Mesendoderm (in vitro differentiated cells): ENCODE measurements around the gene COPS7A. TPM values are rescaled to one million over a fixed set of nuclear protein-coding genes. Genes with fewer than 3 reads are reported as not detected.

Experiments used
- DNase-seq: peaks from one replicate; pipeline ENCODE4 v3.0.0; 2013
- H2AK5ac ChIP-seq: 2 replicates; pipeline ENCODE4 v1.6.1; 2013; ENCODE audit warnings: low read length, inconsistent platforms
- H2BK120ac ChIP-seq: 2 replicates; pipeline ENCODE4 v1.6.1; 2013; ENCODE audit warnings: low read depth, mild to moderate bottlenecking, low read length, moderate library complexity, mixed read lengths
- H2BK15ac ChIP-seq: replicated peaks from 2 replicates; pipeline ENCODE4 v1.6.1; 2013; ENCODE audit warnings: low read depth, mild to moderate bottlenecking, moderate library complexity
- H2BK5ac ChIP-seq: 2 replicates; pipeline ENCODE4 v1.6.1; 2013; ENCODE audit warnings: low read length, inconsistent platforms
- H3K18ac ChIP-seq: 2 replicates; pipeline ENCODE4 v1.6.1; 2013; ENCODE audit warnings: mild to moderate bottlenecking, low read length, mixed read lengths
- H3K23ac ChIP-seq: one replicate; pipeline ENCODE4 v1.6.1; 2013; ENCODE audit warnings: low read length
- H3K27ac ChIP-seq: 2 replicates; pipeline ENCODE4 v1.5.1; 2013; ENCODE audit warnings: low read depth, mild to moderate bottlenecking, inconsistent platforms, low read length, moderate library complexity
- H3K27me3 ChIP-seq: 2 replicates; pipeline ENCODE4 v1.6.1; 2013; ENCODE audit warnings: low read length, control low read depth, mild to moderate bottlenecking, inconsistent platforms; ENCODE audit not compliant: insufficient read depth, poor library complexity
- H3K36me3 ChIP-seq: 2 replicates; pipeline ENCODE4 v1.6.1; 2013; ENCODE audit warnings: low read length, inconsistent platforms; ENCODE audit not compliant: control insufficient read depth, insufficient read depth
- H3K4ac ChIP-seq: one replicate; pipeline ENCODE4 v1.6.1; 2013; ENCODE audit warnings: low read depth, mild to moderate bottlenecking, low read length, moderate library complexity
- H3K4me1 ChIP-seq: 2 replicates; pipeline ENCODE4 v1.6.1; 2013; ENCODE audit warnings: low read depth, low read length, inconsistent platforms; ENCODE audit not compliant: control insufficient read depth
- H3K4me2 ChIP-seq: 2 replicates; pipeline ENCODE4 v1.6.1; 2013; ENCODE audit warnings: low read length
- H3K4me3 ChIP-seq: 2 replicates; pipeline ENCODE4 v1.5.1; 2013; ENCODE audit warnings: mild to moderate bottlenecking, low read length
- H3K56ac ChIP-seq: one replicate; pipeline ENCODE4 v1.6.1; 2013; ENCODE audit warnings: low read length
- H3K79me1 ChIP-seq: 2 replicates; pipeline ENCODE4 v1.6.1; 2013; ENCODE audit warnings: low read length, inconsistent platforms
- H3K79me2 ChIP-seq: 2 replicates; pipeline ENCODE4 v1.6.1; 2013; ENCODE audit warnings: mild to moderate bottlenecking, low read length; ENCODE audit not compliant: control insufficient read depth, insufficient read depth
- H3K9ac ChIP-seq: 2 replicates; pipeline ENCODE4 v1.6.1; 2013; ENCODE audit warnings: low read length, inconsistent platforms
- H4K5ac ChIP-seq: one replicate; pipeline ENCODE4 v1.6.1; 2013; ENCODE audit warnings: low read length
- H4K8ac ChIP-seq: one replicate; pipeline ENCODE4 v1.6.1; 2013; ENCODE audit warnings: low read depth, mild to moderate bottlenecking, control low read depth, low read length, moderate library complexity
- WGBS: extraction: QIAGEN DNeasy Blood & Tissue Kit; methylation state at CpG from one replicate; pipeline ENCODE4 v1.1.7; 2013; ENCODE audit warnings: low lambda C conversion rate, missing lambda C conversion rate; ENCODE audit not compliant: insufficient coverage; ENCODE audit errors: extremely low coverage; 5-methylcytosine and 5-hydroxymethylcytosine counted together
- polyA plus RNA-seq, 2 experiments: library from polyadenylated mRNA; stranded (reverse); fragments of 200-250 nt; gene quantifications; one replicate each; pipeline ENCODE4 v1.2.3, GENCODE V29; 2013

The COPS7A gene, protein sequence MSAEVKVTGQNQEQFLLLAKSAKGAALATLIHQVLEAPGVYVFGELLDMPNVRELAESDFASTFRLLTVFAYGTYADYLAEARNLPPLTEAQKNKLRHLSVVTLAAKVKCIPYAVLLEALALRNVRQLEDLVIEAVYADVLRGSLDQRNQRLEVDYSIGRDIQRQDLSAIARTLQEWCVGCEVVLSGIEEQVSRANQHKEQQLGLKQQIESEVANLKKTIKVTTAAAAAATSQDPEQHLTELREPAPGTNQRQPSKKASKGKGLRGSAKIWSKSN
- polyA plus RNA-seq (2013, experiment 1 of 2): 34.9 TPM
- 35.6 TPM for polyA plus RNA-seq (2013, experiment 2 of 2)

GRCh38 chr12:6723607-6724408 is at the start of gene COPS7A:
Gene COPS7A, plus strand, starts transcription at chr12:6724046. Its CDS starts 611 bp downstream, at chr12:6724657.
- peak within 1 kb of the TSS; percentile 97 for H3K56ac ChIP-seq
- H4K8ac ChIP-seq: no peak within 1 kb of the TSS
- no peak within 1 kb of the TSS for H3K23ac ChIP-seq
- peaks cover 2% of the 10 kb centered on the region for H3K4me1 ChIP-seq
- H3K36me3 ChIP-seq: no peaks in the 10 kb centered on the region
- peak within 1 kb of the TSS; percentile 97 for H3K4me2 ChIP-seq
- WGBS: no CpG with 5 or more reads among the region's 49 CpGs
- peak within 1 kb of the TSS; percentile 93 for H3K9ac ChIP-seq
- H3K18ac ChIP-seq: peak within 1 kb of the TSS; percentile 94
- peak; percentile 100 for DNase-seq
- no peaks in the 10 kb centered on the region for H3K79me2 ChIP-seq
- peak within 1 kb of the TSS; percentile 35 for H2BK120ac ChIP-seq
- no peak within 1 kb of the TSS for H2BK15ac ChIP-seq
- H2AK5ac ChIP-seq: no peak within 1 kb of the TSS
- peak within 1 kb of the TSS; percentile 53 for H3K4me3 ChIP-seq
- H3K4ac ChIP-seq: no peak within 1 kb of the TSS
- H3K27ac ChIP-seq: peak within 1 kb of the TSS; percentile 28
- peaks cover 2% of the 10 kb centered on the region for H3K79me1 ChIP-seq
- H4K5ac ChIP-seq: peak within 1 kb of the TSS; percentile 95
- H2BK5ac ChIP-seq: no peak within 1 kb of the TSS
- no peaks in the 10 kb centered on the region for H3K27me3 ChIP-seq

DNA sequence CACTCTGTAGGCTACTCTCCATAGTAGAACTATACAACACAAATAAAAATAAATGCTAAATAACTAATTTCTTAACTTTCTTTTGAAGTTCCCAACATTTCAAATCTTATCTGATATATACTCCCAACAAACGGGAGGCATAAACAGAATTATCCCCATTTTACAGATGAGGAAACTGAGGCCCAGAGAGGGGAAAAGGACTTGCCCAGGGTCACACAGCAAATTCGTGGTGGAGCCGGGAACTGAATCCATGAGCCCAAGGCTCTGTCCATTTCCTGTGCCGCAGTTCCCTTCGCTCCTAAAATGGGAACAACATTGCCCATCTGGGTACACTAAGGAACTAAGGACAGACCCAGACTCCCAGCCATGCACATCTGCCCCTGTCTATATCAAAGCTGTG is 46.9 kb upstream of the COPS7A start:
- no peak overlapping the region for H2AK5ac ChIP-seq
- no peak overlapping the region for H3K27ac ChIP-seq
- H3K9ac ChIP-seq: no peak overlapping the region
- no peak overlapping the region for H3K4ac ChIP-seq
- no peak for DNase-seq
- H3K18ac ChIP-seq: no peak overlapping the region
- H3K4me1 ChIP-seq: no peaks in the 10 kb centered on the region
- H3K4me3 ChIP-seq: no peak overlapping the region
- no peak overlapping the region for H4K8ac ChIP-seq
- no peak overlapping the region for H3K23ac ChIP-seq
- H2BK15ac ChIP-seq: no peak overlapping the region
- H2BK5ac ChIP-seq: no peak overlapping the region
- peaks cover 32% of the 10 kb centered on the region for H3K36me3 ChIP-seq
- no peak overlapping the region for H3K56ac ChIP-seq
- H4K5ac ChIP-seq: no peak overlapping the region
- H3K27me3 ChIP-seq: no peaks in the 10 kb centered on the region
- H3K79me1 ChIP-seq: peaks cover 7% of the 10 kb centered on the region
- no peak overlapping the region for H3K4me2 ChIP-seq
- H2BK120ac ChIP-seq: no peak overlapping the region
- no CpG with 5 or more reads among the region's 5 CpGs for WGBS
- peaks cover 10% of the 10 kb centered on the region for H3K79me2 ChIP-seq

- Histone ChIP-seq H2AK5ac (no peak overlapping the region), H3K23ac (no peak overlapping the region), H3K79me1 (peaks cover 13% of the 10 kb centered on the region), H3K4me3 (no peak overlapping the region), H4K5ac (no peak overlapping the region), H3K27me3 (no peaks in the 10 kb centered on the region), H3K4me1 (no peaks in the 10 kb centered on the region), H2BK15ac (no peak overlapping the region), H3K56ac (no peak overlapping the region), H3K79me2 (peaks cover 63% of the 10 kb centered on the region), H3K27ac (no peak overlapping the region), H3K4ac (no peak overlapping the region), H3K4me2 (no peak overlapping the region), H3K9ac (no peak overlapping the region), H3K36me3 (no peaks in the 10 kb centered on the region), H2BK5ac (no peak overlapping the region), H3K18ac (no peak overlapping the region), H4K8ac (no peak overlapping the region), H2BK120ac (no peak overlapping the region)
- no CpG with 5 or more reads among the region's 6 CpGs for WGBS
- DNase-seq: peak; percentile 56
Observed at GRCh38 chr12:6684609-6685008, 39.2 kb upstream of the COPS7A start.

DNA sequence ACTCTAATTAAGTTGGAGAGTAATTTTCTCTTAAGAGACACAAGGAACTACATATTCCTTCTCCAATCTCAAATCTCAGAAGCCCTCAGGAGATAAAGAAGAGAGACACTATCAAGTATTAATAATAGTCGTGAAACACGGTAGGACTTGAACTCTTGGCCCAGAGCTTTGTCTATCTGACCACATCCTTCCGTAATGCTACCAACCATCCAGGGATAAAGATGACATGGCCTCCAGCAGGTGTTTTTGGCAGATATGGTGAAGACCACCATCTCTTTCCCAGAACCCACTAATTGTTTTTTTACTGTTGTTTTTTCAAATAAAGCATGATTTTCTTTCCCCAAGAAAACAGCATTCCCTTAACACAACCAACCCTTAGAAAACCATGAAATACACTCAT is 38.0 kb upstream of the COPS7A start:
- H3K4ac ChIP-seq: no peak overlapping the region
- H3K79me2 ChIP-seq: peaks cover 61% of the 10 kb centered on the region
- H3K4me3 ChIP-seq: no peak overlapping the region
- H3K56ac ChIP-seq: no peak overlapping the region
- no peak overlapping the region for H3K9ac ChIP-seq
- DNase-seq: no peak
- no peak overlapping the region for H2BK120ac ChIP-seq
- H2AK5ac ChIP-seq: no peak overlapping the region
- H3K79me1 ChIP-seq: peaks cover 11% of the 10 kb centered on the region
- H3K36me3 ChIP-seq: no peaks in the 10 kb centered on the region
- no peak overlapping the region for H4K8ac ChIP-seq
- no peaks in the 10 kb centered on the region for H3K27me3 ChIP-seq
- no peak overlapping the region for H3K18ac ChIP-seq
- no peak overlapping the region for H4K5ac ChIP-seq
- peaks cover 2% of the 10 kb centered on the region for H3K4me1 ChIP-seq
- no peak overlapping the region for H2BK15ac ChIP-seq
- H2BK5ac ChIP-seq: no peak overlapping the region
- WGBS: no CpG with 5 or more reads among the region's 3 CpGs
- no peak overlapping the region for H3K4me2 ChIP-seq
- H3K23ac ChIP-seq: no peak overlapping the region
- no peak overlapping the region for H3K27ac ChIP-seq

- DNase-seq: no peak
- H3K27ac ChIP-seq: peak overlapping the region; percentile 97
- H2BK5ac ChIP-seq: peak overlapping the region; percentile 89
- H3K79me2 ChIP-seq: peaks cover 42% of the 10 kb centered on the region
- H4K8ac ChIP-seq: no peak overlapping the region
- H2BK120ac ChIP-seq: no peak overlapping the region
- no CpG with 5 or more reads among the region's 13 CpGs for whole genome bisulfite sequencing
- no peak overlapping the region for H3K18ac ChIP-seq
- peak overlapping the region; percentile 90 for H3K4me3 ChIP-seq
- H3K27me3 ChIP-seq: no peaks in the 10 kb centered on the region
- no peak overlapping the region for H2BK15ac ChIP-seq
- peak overlapping the region; percentile 100 for H3K56ac ChIP-seq
- peak overlapping the region; percentile 49 for H3K4ac ChIP-seq
- H3K4me1 ChIP-seq: peaks cover 2% of the 10 kb centered on the region
- H2AK5ac ChIP-seq: peak overlapping the region; percentile 79
- H3K9ac ChIP-seq: peak overlapping the region; percentile 99
- no peaks in the 10 kb centered on the region for H3K36me3 ChIP-seq
- peaks cover 7% of the 10 kb centered on the region for H3K79me1 ChIP-seq
- no peak overlapping the region for H4K5ac ChIP-seq
- peak overlapping the region; percentile 88 for H3K4me2 ChIP-seq
- H3K23ac ChIP-seq: peak overlapping the region; percentile 29
Observed at GRCh38 chr12:6688543-6688998, 35.3 kb upstream of the COPS7A start.
